Skin epidermis (tissue), 12 donors: ENCODE results near the gene THOC2.
A peak's percentile ranks its signal among the peaks of the same experiment; 100 is the strongest.
"Not testable (repeated sequence)": the region's sequence is repeated elsewhere in the genome, so short reads cannot be mapped to it uniquely, and the experiment has no call there.

Source experiments
- H3K27ac ChIP-seq, 21 experiments: fragments of 200-600 bp; sonication (generic) in 11 of 21; one replicate each; pipeline ENCODE4 v1.5.0; 2020; ENCODE audit warnings: mild to moderate bottlenecking in 3 of 21, inconsistent platforms in 2 of 21, moderate library complexity in 2 of 21
- H3K4me3 ChIP-seq, 7 experiments: fragments of 200-600 bp; sonication (generic) in 2 of 7; one replicate each; pipeline ENCODE4 v1.5.0; 2020; ENCODE audit warnings: inconsistent platforms in 2 of 7, mild to moderate bottlenecking in 2 of 7, moderate library complexity in 1 of 7

The THOC2 gene

GRCh38 chrX:123732670-123733363 lies at the start of gene THOC2:
THOC2 (minus strand) TSS chrX:123733052; CDS start chrX:123733022, 30 bp downstream.
- Histone ChIP-seq H3K4me3 (peak within 1 kb of the TSS; percentile 60 to 79 (median 70)), H3K27ac (peak within 1 kb of the TSS in 20 of 21 experiments; percentile 60 to 86 (median 80))

- H3K27ac ChIP-seq, H3K4me3 ChIP-seq: not testable (repeated sequence)
Measured at GRCh38 chrX:123781786-123782185, 48.9 kb upstream of the THOC2 start.

- Histone ChIP-seq H3K4me3 (no peak overlapping the region), H3K27ac (no peak overlapping the region)
Measured at GRCh38 chrX:123779908-123780396, 47.1 kb upstream of the THOC2 start.

- Histone ChIP-seq H3K27ac (no peak overlapping the region), H3K4me3 (no peak overlapping the region)
Measured at GRCh38 chrX:123773258-123773988, 40.6 kb upstream of the THOC2 start.

GRCh38 chrX:123771449-123772064 lies 38.7 kb upstream of the THOC2 start:
- Histone ChIP-seq H3K27ac (no peak overlapping the region), H3K4me3 (no peak overlapping the region)

- Histone ChIP-seq H3K27ac (peak overlapping the region in 15 of 21 experiments; percentile 5 to 79 (median 58)), H3K4me3 (peak overlapping the region; percentile 3 to 34 (median 15))
Measured at GRCh38 chrX:123764967-123765871, 32.4 kb upstream of the THOC2 start.

- H3K27ac ChIP-seq: not testable (repeated sequence)
Measured at GRCh38 chrX:123759849-123760248, 27.0 kb upstream of the THOC2 start.

GRCh38 chrX:123757794-123758193 lies 24.9 kb upstream of the THOC2 start:
- not testable (repeated sequence) for H3K4me3 ChIP-seq, H3K27ac ChIP-seq

More at GRCh38 chrX:123759849-123760248, 27.0 kb upstream of the THOC2 start:
- not testable (repeated sequence) for H3K4me3 ChIP-seq

GRCh38 chrX:123756320-123756719 lies 23.5 kb upstream of the THOC2 start:
- no peak overlapping the region for H3K4me3 ChIP-seq
- H3K27ac ChIP-seq: no peak overlapping the region

- H3K4me3 ChIP-seq: no peak overlapping the region
- H3K27ac ChIP-seq: no peak overlapping the region
Measured at GRCh38 chrX:123755107-123755506, 22.3 kb upstream of the THOC2 start.

GRCh38 chrX:123753656-123754350 lies 21.0 kb upstream of the THOC2 start:
- no peak overlapping the region for H3K27ac ChIP-seq

GRCh38 chrX:123749643-123750042 lies 16.8 kb upstream of the THOC2 start:
- H3K4me3 ChIP-seq: no peak overlapping the region
- H3K27ac ChIP-seq: no peak overlapping the region

More at GRCh38 chrX:123753656-123754350, 21.0 kb upstream of the THOC2 start:
- no peak overlapping the region for H3K4me3 ChIP-seq

- Histone ChIP-seq H3K27ac (no peak overlapping the region), H3K4me3 (no peak overlapping the region)
Measured at GRCh38 chrX:123745511-123745910, 12.7 kb upstream of the THOC2 start.

GRCh38 chrX:123743312-123743711 lies 10.5 kb upstream of the THOC2 start:
- Histone ChIP-seq H3K4me3 (no peak overlapping the region), H3K27ac (no peak overlapping the region)

- Histone ChIP-seq H3K4me3 (no peak overlapping the region), H3K27ac (no peak overlapping the region)
Measured at GRCh38 chrX:123742440-123742839, 9.6 kb upstream of the THOC2 start.

- no peak overlapping the region for H3K27ac ChIP-seq
- H3K4me3 ChIP-seq: no peak overlapping the region
Measured at GRCh38 chrX:123740536-123740935, 7.7 kb upstream of the THOC2 start.

GRCh38 chrX:123740006-123740405 lies 7.2 kb upstream of the THOC2 start:
- no peak overlapping the region for H3K27ac ChIP-seq
- no peak overlapping the region for H3K4me3 ChIP-seq

- Histone ChIP-seq H3K4me3 (no peak overlapping the region), H3K27ac (no peak overlapping the region)
Measured at GRCh38 chrX:123739474-123739873, 6.6 kb upstream of the THOC2 start.

GRCh38 chrX:123738378-123738940 lies 5.6 kb upstream of the THOC2 start:
- Histone ChIP-seq H3K4me3 (no peak overlapping the region), H3K27ac (no peak overlapping the region)
